HL-60 (cell line): ENCODE results near the gene C6orf58.
"Not testable (repeated sequence)": the region's sequence is repeated elsewhere in the genome, so short reads cannot be mapped to it uniquely, and the experiment has no call there.

Experiments
- DNase-seq, 2 experiments: peaks; one replicate each; pipeline ENCODE4 v3.0.0-alpha.2; 2010 to 2020; ENCODE audit warnings: low read depth in 1 of 2, low spot score in 1 of 2
- H3K27ac ChIP-seq: fragments of 250-450 bp; sonication (Bioruptor Pico); replicated peaks from 2 replicates; pipeline ENCODE4 v1.5.1; 2020; ENCODE audit warnings: mild to moderate bottlenecking, moderate library complexity
- H3K27me3 ChIP-seq: fragments of 250-450 bp; sonication (Bioruptor Pico); 2 replicates; pipeline ENCODE4 v1.5.1; 2021; ENCODE audit warnings: mild to moderate bottlenecking, moderate library complexity; ENCODE audit not compliant: insufficient read depth, poor library complexity, severe bottlenecking
- H3K4me3 ChIP-seq: replicated peaks from 2 replicates; pipeline ENCODE4 v1.5.1; 2011; ENCODE audit warnings: mild to moderate bottlenecking, control low read depth, low read length; ENCODE audit not compliant: insufficient read depth
- CTCF ChIP-seq: IDR thresholded peaks from one replicate; pipeline ENCODE4 v1.5.1; 2011; ENCODE audit warnings: low read length, control low read depth, inconsistent platforms; ENCODE audit not compliant: insufficient read depth
- GABPA ChIP-seq: IDR thresholded peaks from 2 replicates; pipeline ENCODE4 v1.6.1; 2012; ENCODE audit warnings: low read depth
- POLR2AphosphoS5 ChIP-seq: IDR thresholded peaks from 2 replicates; pipeline ENCODE4 v1.6.1; 2012; ENCODE audit warnings: low read depth
- REST ChIP-seq: IDR thresholded peaks from 2 replicates; pipeline ENCODE4 v1.6.1; 2012; ENCODE audit warnings: low read depth; ENCODE audit not compliant: insufficient replicate concordance
- SPI1 ChIP-seq: IDR thresholded peaks from 2 replicates; pipeline ENCODE4 v1.6.1; 2012; ENCODE audit warnings: low read depth, mild to moderate bottlenecking, borderline replicate concordance

Gene C6orf58

DNA sequence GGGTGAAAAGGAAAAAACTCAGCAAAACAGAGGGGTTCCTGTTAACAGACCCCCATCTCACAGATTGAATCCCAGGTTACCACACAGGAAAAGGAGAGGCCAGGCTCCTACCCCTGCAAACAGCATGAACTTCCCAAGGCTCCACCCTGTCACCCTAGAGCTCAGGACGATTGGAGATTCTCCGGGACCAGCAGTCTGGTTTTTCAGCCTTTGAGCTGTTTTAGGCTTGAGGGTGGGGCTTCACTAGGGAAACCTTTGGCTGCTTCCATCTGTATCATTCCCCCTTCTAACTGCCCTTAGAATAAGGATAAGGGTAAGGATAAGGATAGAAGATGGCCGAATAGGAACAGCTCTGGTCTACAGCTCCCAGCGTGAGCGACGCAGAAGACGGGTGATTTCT lies 16.0 kb downstream of the C6orf58 start:
- no peak for DNase-seq
- TF ChIP-seq CTCF: no peak
- TF ChIP-seq POLR2AphosphoS5: no peak
- TF ChIP-seq SPI1: no peak
- TF ChIP-seq REST: no peak
- TF ChIP-seq GABPA: no peak
- Histone ChIP-seq H3K27me3 (peaks cover 3% of the 10 kb centered on the region), H3K27ac (no peak overlapping the region), H3K4me3 (no peak overlapping the region)

GRCh38 chr6:127593456-127593855 lies 16.5 kb downstream of the C6orf58 start:
- not testable (repeated sequence) for H3K27me3 ChIP-seq, DNase-seq, H3K4me3 ChIP-seq, H3K27ac ChIP-seq

DNA sequence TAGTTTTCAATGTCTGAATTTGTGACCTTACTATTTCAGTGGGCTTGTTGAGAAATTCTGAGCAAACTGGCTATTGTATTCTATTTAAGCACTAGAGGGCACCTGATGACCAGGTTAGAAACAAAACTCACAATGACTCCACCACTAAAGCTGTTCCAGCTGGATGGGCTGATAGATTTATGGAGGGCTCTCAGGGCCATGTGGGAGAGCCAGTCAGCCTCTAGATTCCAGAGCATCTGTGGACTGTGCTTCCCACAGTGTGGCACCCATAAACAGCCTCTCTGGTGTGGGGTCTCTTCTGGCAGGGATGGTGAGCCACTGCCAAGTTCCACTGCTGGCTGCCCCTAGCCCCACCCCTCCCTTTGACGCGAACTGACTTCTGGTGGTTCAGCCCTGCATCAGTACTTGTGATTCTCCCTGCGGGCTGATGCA lies 29.2 kb downstream of the C6orf58 start:
- no peak for DNase-seq
- Histone ChIP-seq H3K27me3 (no peaks in the 10 kb centered on the region), H3K4me3 (no peak overlapping the region), H3K27ac (no peak overlapping the region)
- TF ChIP-seq GABPA (no peak), REST (no peak), POLR2AphosphoS5 (no peak), SPI1 (no peak), CTCF (no peak)

- no peak for TF ChIP-seq GABPA
- TF ChIP-seq CTCF: no peak
- TF ChIP-seq REST: no peak
- TF ChIP-seq POLR2AphosphoS5: no peak
- TF ChIP-seq SPI1: no peak
- Histone ChIP-seq H3K27ac (no peak overlapping the region), H3K27me3 (no peaks in the 10 kb centered on the region), H3K4me3 (no peak overlapping the region)
- DNase-seq: no peak
These were observed 31.7 kb downstream of the C6orf58 start for GRCh38 chr6:127608554-127609270.
